Chondrocyte (in vitro differentiated cells): ENCODE measurements around the gene NELL1. TPM values are rescaled to one million over a fixed set of nuclear protein-coding genes. Genes with fewer than 3 reads are reported as not detected.

Experiments used
- DNase-seq: peaks from one replicate; pipeline ENCODE4 v3.0.0; 2021; ENCODE audit warnings: mixed read lengths, low spot score
- H3K27ac Mint-ChIP-seq: one replicate; pipeline ENCODE4 v1.8.0; 2021; ENCODE audit warnings: mild to moderate bottlenecking, moderate library complexity, mixed read lengths; ENCODE audit not compliant: unreplicated experiment
- H3K27me3 Mint-ChIP-seq: 2 replicates; pipeline ENCODE4 v1.8.0; 2021; ENCODE audit warnings: low read depth, mixed read lengths
- H3K36me3 Mint-ChIP-seq: 2 replicates; pipeline ENCODE4 v1.8.0; 2021; ENCODE audit warnings: low read depth, mixed read lengths
- H3K4me1 Mint-ChIP-seq: 2 replicates; pipeline ENCODE4 v1.8.0; 2021; ENCODE audit warnings: low read depth, mild to moderate bottlenecking, mixed read lengths
- H3K4me3 Mint-ChIP-seq: one replicate; pipeline ENCODE4 v1.8.0; 2021; ENCODE audit warnings: mild to moderate bottlenecking, moderate library complexity, mixed read lengths; ENCODE audit not compliant: unreplicated experiment
- H3K9me3 Mint-ChIP-seq: 2 replicates; pipeline ENCODE4 v1.8.0; 2021; ENCODE audit warnings: low read depth, mixed read lengths
- total RNA-seq: library from RNA; stranded (reverse); gene quantifications from 3 replicates; pipeline ENCODE4 v1.2.1, GENCODE V29; 2021
- TF ChIP-seq, protein P1 (sequence below): fragments of 200-600 bp; sonication (generic); IDR thresholded peaks from 2 replicates; pipeline ENCODE4 v1.5.0; 2021; ENCODE audit warnings: antibody characterized with exemption, mild to moderate bottlenecking, moderate library complexity

The NELL1 gene
- total RNA-seq, 1 donor from 2014 or later: not detected

DNA sequence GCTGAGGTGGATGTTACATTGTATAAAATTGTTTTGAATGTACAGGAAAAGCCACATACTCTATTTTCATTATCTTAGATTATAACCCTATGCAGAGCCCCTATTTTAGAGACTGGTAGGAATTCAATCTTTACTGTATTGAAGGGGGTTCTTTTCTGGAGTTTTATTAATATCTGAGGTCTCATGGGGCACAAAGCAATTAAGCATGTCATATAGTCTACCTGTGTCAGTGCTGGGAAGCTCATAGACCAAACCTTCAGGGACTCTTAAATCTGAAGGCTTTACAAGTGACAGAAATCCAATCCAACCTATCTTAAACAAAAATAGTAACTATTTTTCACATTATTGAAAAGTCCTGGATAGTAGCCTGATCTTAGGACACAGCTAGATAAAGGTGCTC, 733.7 kb downstream of the NELL1 start:
- TF ChIP-seq, protein P1, sequence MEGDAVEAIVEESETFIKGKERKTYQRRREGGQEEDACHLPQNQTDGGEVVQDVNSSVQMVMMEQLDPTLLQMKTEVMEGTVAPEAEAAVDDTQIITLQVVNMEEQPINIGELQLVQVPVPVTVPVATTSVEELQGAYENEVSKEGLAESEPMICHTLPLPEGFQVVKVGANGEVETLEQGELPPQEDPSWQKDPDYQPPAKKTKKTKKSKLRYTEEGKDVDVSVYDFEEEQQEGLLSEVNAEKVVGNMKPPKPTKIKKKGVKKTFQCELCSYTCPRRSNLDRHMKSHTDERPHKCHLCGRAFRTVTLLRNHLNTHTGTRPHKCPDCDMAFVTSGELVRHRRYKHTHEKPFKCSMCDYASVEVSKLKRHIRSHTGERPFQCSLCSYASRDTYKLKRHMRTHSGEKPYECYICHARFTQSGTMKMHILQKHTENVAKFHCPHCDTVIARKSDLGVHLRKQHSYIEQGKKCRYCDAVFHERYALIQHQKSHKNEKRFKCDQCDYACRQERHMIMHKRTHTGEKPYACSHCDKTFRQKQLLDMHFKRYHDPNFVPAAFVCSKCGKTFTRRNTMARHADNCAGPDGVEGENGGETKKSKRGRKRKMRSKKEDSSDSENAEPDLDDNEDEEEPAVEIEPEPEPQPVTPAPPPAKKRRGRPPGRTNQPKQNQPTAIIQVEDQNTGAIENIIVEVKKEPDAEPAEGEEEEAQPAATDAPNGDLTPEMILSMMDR: no peak
- Mint-ChIP-seq H3K36me3 (no peaks in the 10 kb centered on the region), H3K4me3 (no peak overlapping the region), H3K9me3 (peaks cover 4% of the 10 kb centered on the region), H3K27me3 (peaks cover 3% of the 10 kb centered on the region), H3K27ac (no peak overlapping the region), H3K4me1 (no peaks in the 10 kb centered on the region)
- no peak for DNase-seq

DNA sequence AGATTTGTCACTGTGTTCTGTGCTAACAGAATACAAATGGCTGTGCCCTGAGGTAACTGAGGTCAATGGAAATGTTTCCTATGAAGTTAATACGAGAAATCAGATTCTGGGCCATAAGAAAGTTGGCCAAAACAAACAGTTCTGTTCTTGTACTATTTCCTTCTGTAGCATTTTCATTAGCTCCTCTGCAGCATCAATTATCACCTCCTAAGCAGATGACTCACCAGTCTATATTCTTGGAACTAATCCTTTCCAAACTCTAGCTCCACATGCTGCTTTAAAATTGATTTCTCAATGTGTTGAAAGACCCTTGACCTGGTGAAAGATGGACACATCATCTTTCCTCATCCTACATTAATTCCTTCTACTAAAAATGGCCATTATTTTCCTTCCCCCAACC, 736.0 kb downstream of the NELL1 start:
- peaks cover 3% of the 10 kb centered on the region for H3K27me3 Mint-ChIP-seq
- no peak for DNase-seq
- TF ChIP-seq, protein P1: no peak
- H3K9me3 Mint-ChIP-seq: peaks cover 7% of the 10 kb centered on the region
- H3K4me3 Mint-ChIP-seq: no peak overlapping the region
- H3K27ac Mint-ChIP-seq: no peak overlapping the region
- no peaks in the 10 kb centered on the region for H3K4me1 Mint-ChIP-seq
- H3K36me3 Mint-ChIP-seq: no peaks in the 10 kb centered on the region

DNA sequence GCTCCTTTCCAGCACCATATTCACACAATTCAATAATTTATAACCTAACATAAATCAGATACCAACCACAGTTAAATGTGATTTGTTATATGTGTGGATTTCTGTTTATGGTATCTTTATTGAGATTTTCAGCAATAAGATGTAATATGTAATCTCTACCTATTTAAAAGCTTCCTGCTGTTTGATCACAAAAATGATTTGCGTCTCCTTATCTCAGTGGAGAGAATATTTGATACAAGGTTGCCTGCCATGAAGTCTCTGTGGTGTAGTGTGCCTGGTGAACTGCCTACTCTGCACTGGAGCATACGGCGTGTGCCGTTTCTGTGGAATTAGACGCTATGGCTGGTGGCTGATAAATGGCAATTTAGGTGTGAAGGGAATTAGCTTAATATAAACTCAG, 741.1 kb downstream of the NELL1 start:
- no peak for DNase-seq
- H3K4me3 Mint-ChIP-seq: no peak overlapping the region
- H3K27me3 Mint-ChIP-seq: no peaks in the 10 kb centered on the region

DNA sequence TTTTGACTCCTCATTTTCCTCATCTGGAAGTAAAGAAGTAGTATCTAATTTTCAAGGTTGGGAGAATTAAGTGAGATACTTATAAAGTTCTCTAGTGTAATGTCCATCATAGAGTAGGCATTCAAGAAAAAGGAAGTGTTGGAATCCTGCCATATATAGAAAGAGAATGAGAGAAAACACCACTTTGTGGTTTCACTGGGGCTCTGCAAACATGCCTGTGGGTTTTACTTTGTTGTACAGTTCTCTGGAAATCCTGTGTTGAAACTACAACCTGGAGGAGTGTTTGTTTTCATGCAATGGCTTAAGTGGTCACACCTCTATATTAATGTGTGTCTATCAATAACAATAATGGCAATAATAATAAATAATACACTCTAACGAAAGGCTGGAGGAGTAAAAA, 741.7 kb downstream of the NELL1 start:
- H3K36me3 Mint-ChIP-seq: no peaks in the 10 kb centered on the region
- no peak overlapping the region for H3K4me3 Mint-ChIP-seq
- TF ChIP-seq, protein P1: no peak
- H3K4me1 Mint-ChIP-seq: no peaks in the 10 kb centered on the region
- peaks cover 2% of the 10 kb centered on the region for H3K27me3 Mint-ChIP-seq
- no peak overlapping the region for H3K27ac Mint-ChIP-seq
- peaks cover 13% of the 10 kb centered on the region for H3K9me3 Mint-ChIP-seq
- DNase-seq: no peak

More for the DNA sequence above, 741.1 kb downstream of the NELL1 start:
- Mint-ChIP-seq H3K36me3 (no peaks in the 10 kb centered on the region), H3K27ac (no peak overlapping the region), H3K4me1 (no peaks in the 10 kb centered on the region), H3K9me3 (peaks cover 13% of the 10 kb centered on the region)
- TF ChIP-seq, protein P1: no peak

DNA sequence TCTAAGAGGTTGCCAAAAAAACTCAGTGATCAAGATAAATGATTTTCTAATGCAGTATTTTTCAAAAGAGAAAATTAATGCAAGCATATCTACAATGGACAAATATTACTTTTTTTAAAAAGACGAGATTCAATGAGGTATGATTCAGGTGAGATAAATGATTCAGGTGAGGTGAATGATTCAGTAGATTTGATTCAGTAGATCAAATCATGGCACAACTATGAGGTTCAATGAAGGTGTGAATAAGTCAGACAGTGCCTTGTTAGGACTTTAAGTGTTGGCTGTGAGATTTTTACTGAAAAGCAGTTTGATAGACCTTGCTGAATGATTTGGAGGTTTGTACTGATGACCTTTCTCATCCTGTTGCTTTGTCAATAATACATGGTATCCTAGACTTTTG, 742.2 kb downstream of the NELL1 start:
- no peak for DNase-seq
- TF ChIP-seq, protein P1: no peak

More for the DNA sequence above, 742.2 kb downstream of the NELL1 start:
- Mint-ChIP-seq H3K27me3 (peaks cover 2% of the 10 kb centered on the region), H3K27ac (no peak overlapping the region), H3K4me1 (no peaks in the 10 kb centered on the region), H3K4me3 (no peak overlapping the region), H3K36me3 (no peaks in the 10 kb centered on the region), H3K9me3 (peaks cover 13% of the 10 kb centered on the region)
